Esophagus squamous epithelium (tissue), 5 donors: ENCODE measurements around the gene LINGO3. TPM values are rescaled to one million over a fixed set of nuclear protein-coding genes. Genes with fewer than 3 reads are reported as not detected.

ENCODE experiments used
- DNase-seq: peaks from one replicate; lab custom pipeline; 2025; lab: John Stamatoyannopoulos, UW
- H3K27ac ChIP-seq, 4 donors: fragments of 200-600 bp; sonication (generic); one replicate each; pipeline ENCODE4 v1.5.1; 2016 to 2019; ENCODE audit warnings: mild to moderate bottlenecking in 1 of 4
- H3K27me3 ChIP-seq, 4 donors: fragments of 200-600 bp; sonication (generic); 1 replicate in 3 of 4; 2 replicates in 1 of 4; pipeline versions ENCODE4 v1.5.1 to v1.6.0; 2017 to 2021; ENCODE audit warnings: antibody characterized with exemption in 1 of 4
- H3K36me3 ChIP-seq, 3 donors: fragments of 200-600 bp; sonication (generic); one replicate each; pipeline ENCODE4 v1.5.1; 2016 to 2019
- H3K4me1 ChIP-seq, 3 donors: fragments of 200-600 bp; sonication (generic); one replicate each; pipeline ENCODE4 v1.5.1; 2017 to 2019
- H3K4me3 ChIP-seq, 4 donors: fragments of 200-600 bp; sonication (generic); 1 replicate in 3 of 4; 2 replicates in 1 of 4; pipeline ENCODE4 v1.5.1; 2016 to 2019; ENCODE audit warnings: mild to moderate bottlenecking in 2 of 4, moderate library complexity in 1 of 4
- H3K9me3 ChIP-seq, 3 donors: fragments of 200-600 bp; sonication (generic); one replicate each; pipeline ENCODE4 v1.5.1; 2016 to 2019
- CTCF ChIP-seq, 6 experiments: fragments of 450-650 bp in 4 of 6; fragments of 200-600 bp in 2 of 6; sonication (generic) in 2 of 6; IDR thresholded peaks; one replicate each; pipeline ENCODE4 v1.5.1; 2016 to 2019; ENCODE audit warnings: antibody characterized with exemption in 6 of 6, mild to moderate bottlenecking in 4 of 6, moderate library complexity in 4 of 6
- POLR2A ChIP-seq, 4 donors: fragments of 450-650 bp; IDR thresholded peaks; one replicate each; pipeline ENCODE4 v1.6.1; 2017; ENCODE audit warnings: antibody characterized with exemption in 4 of 4, mild to moderate bottlenecking in 4 of 4, moderate library complexity in 3 of 4
- WGBS, 2 donors: methylation state at CpG; one replicate each; pipeline ENCODE4 v1.1.5; 2018; 5-methylcytosine and 5-hydroxymethylcytosine counted together
- intact Hi-C: fragments of 100-400 bp; cut with DNase I; formaldehyde crosslinking; loops from one replicate; pipeline ENCODE4 v1.15.0; 2022
- total RNA-seq, 4 donors: library from RNA; depleted of rRNA; stranded (reverse); fragments of >200 nt; gene quantifications; one replicate each; pipeline ENCODE4 v1.1.0, GENCODE V29; 2016
- donor health status: DM: yes; HTN: yes; CAD: no.

Gene LINGO3
- total RNA-seq, 4 donors from 2014 or later = 0.09 TPM; not detected in 3

- 77 to 79% methylated on average over 15 to 16 of the region's 17 CpGs for WGBS, 2 donors
- Histone ChIP-seq H3K27me3 (peaks cover 0 to 62% (median 7%) of the 10 kb centered on the region in 4 donors), H3K4me3 (no peak overlapping the region)
Observed at GRCh38 chr19:2300533-2300932, 7.4 kb downstream of the LINGO3 start.

GRCh38 chr19:2296141-2296540, 11.8 kb downstream of the LINGO3 start:
- H3K9me3 ChIP-seq = no peaks in the 10 kb centered on the region
- no peaks in the 10 kb centered on the region for H3K36me3 ChIP-seq
- peaks cover 2 to 30% (median 12%) of the 10 kb centered on the region in 3 donors for H3K4me1 ChIP-seq
- WGBS, 2 donors = 88 to 97% methylated on average over 9 to 13 of the region's 16 CpGs
- DNase-seq = no peak
- H3K27me3 ChIP-seq = peaks cover 4 to 65% (median 7%) of the 10 kb centered on the region in 4 donors
- no peak overlapping the region for H3K27ac ChIP-seq
- intact Hi-C loops = no loop called here
- no peak for TF ChIP-seq POLR2A (IDR thresholded peaks at IDR 0.05)
- no peak for TF ChIP-seq CTCF (IDR thresholded peaks at IDR 0.05)
- no peak overlapping the region for H3K4me3 ChIP-seq

More at GRCh38 chr19:2300533-2300932, 7.4 kb downstream of the LINGO3 start:
- Histone ChIP-seq H3K9me3 (no peaks in the 10 kb centered on the region), H3K36me3 (no peaks in the 10 kb centered on the region), H3K4me1 (peaks cover 8 to 16% (median 9%) of the 10 kb centered on the region in 3 donors), H3K27ac (no peak overlapping the region)
- TF ChIP-seq CTCF (IDR thresholded peaks at IDR 0.05) = no peak
- no peak for TF ChIP-seq POLR2A (IDR thresholded peaks at IDR 0.05)
- intact Hi-C loops = no loop called here
- no peak for DNase-seq

GRCh38 chr19:2294687-2295335, 13.1 kb downstream of the LINGO3 start:
- Histone ChIP-seq H3K27me3 (peaks cover 14 to 68% (median 17%) of the 10 kb centered on the region in 4 donors), H3K4me3 (peak overlapping the region in 2 of 4 donors; percentile 15 to 44), H3K27ac (peak overlapping the region in 3 of 4 donors; percentile 28 to 44 (median 42)), H3K36me3 (no peaks in the 10 kb centered on the region), H3K4me1 (peaks cover 14 to 44% (median 25%) of the 10 kb centered on the region in 3 donors), H3K9me3 (no peaks in the 10 kb centered on the region)
- no peak for DNase-seq
- 25 to 34% methylated on average over 14 to 16 of the region's 26 CpGs for WGBS, 2 donors
- TF ChIP-seq CTCF (IDR thresholded peaks at IDR 0.05) (no peak), POLR2A (IDR thresholded peaks at IDR 0.05) (no peak)
- intact Hi-C loops = no loop called here

GRCh38 chr19:2291185-2291751, 16.7 kb downstream of the LINGO3 start:
- Histone ChIP-seq H3K27ac (no peak overlapping the region), H3K4me1 (peaks cover 19 to 57% (median 28%) of the 10 kb centered on the region in 3 donors), H3K27me3 (peaks cover 21 to 100% (median 26%) of the 10 kb centered on the region in 4 donors), H3K36me3 (no peaks in the 10 kb centered on the region), H3K4me3 (peak overlapping the region in 3 of 4 donors; percentile 34 to 65 (median 51)), H3K9me3 (no peaks in the 10 kb centered on the region)
- WGBS, 2 donors = 16% methylated on average over 16 of the region's 67 CpGs; no CpG with 5 or more reads in 1 of the 2 donors
- intact Hi-C loops = no loop called here
- no peak for DNase-seq
- TF ChIP-seq POLR2A (IDR thresholded peaks at IDR 0.05) = no peak
- peak in 1 of 6 experiments; percentile 13 for TF ChIP-seq CTCF (IDR thresholded peaks at IDR 0.05)
